Midbrain (tissue), 1 donor: ENCODE results near the gene COX11.

ENCODE experiments used
- DNase-seq: peaks from one replicate; lab custom pipeline; 2025; lab: John Stamatoyannopoulos, UW

Gene COX11

GRCh38 chr17:54967621-54968261, 713 bp downstream of the COX11 start:
- DNase-seq, result no peak

GRCh38 chr17:54956791-54957190, 11.7 kb downstream of the COX11 start:
- DNase-seq, result no peak

DNA sequence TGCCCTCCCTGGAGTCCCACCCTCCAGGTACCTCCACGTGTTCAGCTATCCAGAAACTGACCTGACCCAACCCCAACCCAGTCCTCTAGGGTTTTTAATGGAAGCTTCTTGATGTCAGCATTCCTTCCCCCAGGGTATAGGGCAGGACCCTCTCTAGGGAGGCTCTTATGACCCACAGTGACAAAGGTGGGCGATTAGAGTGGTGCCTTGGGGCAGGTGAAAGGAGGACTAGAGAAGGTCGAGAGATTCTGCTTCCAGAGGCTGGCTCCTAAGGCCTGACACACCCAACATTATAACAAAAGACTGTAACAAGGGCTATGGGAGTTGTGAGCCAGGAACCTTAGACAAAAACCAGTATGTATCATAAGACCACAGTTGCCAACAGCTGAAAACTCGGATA, 17.2 kb downstream of the COX11 start:
- no peak for DNase-seq

- DNase-seq, result no peak
Measured at GRCh38 chr17:54950116-54950515, 18.3 kb downstream of the COX11 start.

DNA sequence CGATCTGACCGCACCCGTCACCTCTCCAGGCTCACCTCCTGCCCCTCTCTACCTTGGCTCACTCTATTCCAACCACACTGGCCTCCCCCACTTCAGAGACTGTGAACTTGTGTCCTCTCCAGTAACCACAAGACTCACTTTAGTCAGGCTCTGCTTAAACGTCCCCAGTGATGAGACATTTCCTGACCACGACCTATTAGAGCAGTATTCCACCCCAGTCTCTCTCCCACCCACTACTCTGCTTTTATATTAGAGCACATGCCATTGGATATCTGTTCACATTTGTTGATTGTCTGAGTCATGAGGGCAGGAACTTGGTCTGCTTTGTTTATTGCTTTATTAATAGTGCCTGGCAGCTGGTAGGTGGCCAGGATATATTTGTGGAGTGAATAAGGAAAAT, 20.1 kb downstream of the COX11 start:
- no peak for DNase-seq

DNA sequence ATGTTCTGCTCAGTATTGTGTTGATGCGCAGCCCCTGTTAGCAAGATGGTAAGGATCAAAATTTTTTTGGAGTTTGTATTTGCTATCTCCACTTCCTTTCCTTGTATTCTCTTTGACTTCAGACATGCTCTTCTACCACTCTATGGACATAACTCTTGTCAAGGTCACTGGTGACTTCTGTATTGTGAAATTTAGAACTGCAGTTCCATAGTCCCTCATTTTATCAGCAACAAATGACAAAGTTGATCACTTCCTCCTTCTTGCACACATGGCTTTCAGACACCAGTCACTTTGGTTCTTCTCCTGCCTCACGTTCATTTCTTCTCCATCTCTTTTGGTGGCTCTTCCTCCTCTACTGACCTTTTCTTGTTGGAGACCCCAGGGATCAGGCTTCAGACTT, 21.1 kb downstream of the COX11 start:
- DNase-seq, result no peak

DNA sequence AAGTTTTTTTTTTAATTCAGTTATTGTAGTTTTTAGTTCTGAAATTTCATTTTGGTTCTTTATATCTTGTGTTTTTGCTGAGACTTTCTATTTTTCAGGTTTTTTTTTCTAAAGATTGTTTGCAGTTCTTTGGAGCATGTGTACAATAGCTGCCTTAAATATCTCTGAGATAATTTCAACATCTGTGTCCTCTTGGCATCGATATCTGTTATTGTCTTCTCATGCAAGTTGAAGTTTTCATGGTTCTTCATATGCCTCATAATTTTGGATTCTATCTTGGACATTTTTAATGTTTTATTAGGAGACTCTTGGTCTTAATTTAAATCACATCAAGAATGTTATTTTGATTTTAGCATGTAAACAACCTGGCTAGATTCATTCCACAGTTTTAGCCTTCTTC, 22.8 kb downstream of the COX11 start:
- DNase-seq, result no peak

- DNase-seq, result no peak
Measured at GRCh38 chr17:54945231-54945630, 23.2 kb downstream of the COX11 start.

- DNase-seq, result no peak
Measured at GRCh38 chr17:54944796-54945195, 23.7 kb downstream of the COX11 start.

- no peak for DNase-seq
Measured at GRCh38 chr17:54941285-54941684, 27.2 kb downstream of the COX11 start.

DNA sequence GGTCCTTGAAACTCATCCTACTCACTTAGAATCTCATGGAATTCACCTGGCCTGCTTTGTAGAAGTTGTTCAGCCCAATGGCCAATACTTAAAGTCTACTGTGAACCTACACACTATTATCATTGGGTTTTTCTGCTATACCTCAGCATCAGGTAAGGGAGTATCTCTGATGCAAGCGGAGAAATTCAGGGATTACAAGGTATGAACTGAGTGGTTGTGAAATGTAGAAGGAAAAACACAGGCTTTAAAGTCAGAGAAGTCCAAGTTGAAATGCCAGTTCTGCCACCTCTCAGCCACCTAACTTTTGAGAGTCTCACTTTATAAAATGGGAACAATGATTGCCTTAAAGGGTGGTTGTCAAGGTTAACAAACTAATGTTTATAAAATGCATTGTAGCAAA, 31.0 kb downstream of the COX11 start:
- DNase-seq, result no peak

- DNase-seq, result no peak
Measured at GRCh38 chr17:54937018-54937417, 31.4 kb downstream of the COX11 start.

- DNase-seq, result no peak
Measured at GRCh38 chr17:54935471-54935870, 33.0 kb downstream of the COX11 start.

- no peak for DNase-seq
Measured at GRCh38 chr17:54933921-54934320, 34.5 kb downstream of the COX11 start.

DNA sequence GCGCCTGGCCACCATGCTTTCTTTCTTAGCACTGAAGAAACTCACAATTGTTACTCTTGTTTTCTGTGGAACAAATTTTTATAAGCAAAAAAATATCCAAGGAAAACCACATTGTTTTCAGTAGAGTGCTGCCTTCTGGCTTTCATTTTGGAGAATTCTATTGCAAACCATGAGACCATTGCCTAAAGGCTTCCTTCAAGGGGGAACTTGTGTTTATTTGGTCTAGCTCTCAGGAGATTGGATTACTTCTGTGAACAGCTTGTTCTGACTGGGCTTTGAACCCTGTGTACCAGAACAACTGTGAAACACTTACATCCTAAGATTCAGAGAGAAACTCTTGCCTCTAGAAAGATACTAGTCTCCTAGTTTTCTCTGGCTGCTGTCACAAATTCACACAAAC, 35.7 kb downstream of the COX11 start:
- DNase-seq, result no peak

DNA sequence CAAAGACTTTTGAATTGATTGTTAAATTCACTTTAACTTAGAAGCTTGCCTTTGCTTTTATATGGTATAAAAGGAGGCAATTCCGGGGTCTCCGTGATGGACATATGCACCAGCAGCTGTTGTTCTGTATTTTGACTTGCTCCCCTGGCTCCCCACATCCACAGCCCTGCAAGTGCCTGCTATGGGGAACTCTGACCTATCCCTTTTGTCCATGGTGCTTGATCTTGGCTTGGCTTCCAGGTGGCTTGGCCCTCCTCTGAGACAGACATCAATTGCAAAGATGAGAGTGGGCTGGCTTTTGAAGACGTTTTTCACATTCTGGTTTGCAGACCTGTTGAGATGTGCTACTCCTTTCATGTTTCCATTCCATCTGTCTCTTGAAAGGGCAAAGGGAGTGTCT, 40.9 kb downstream of the COX11 start:
- DNase-seq, result no peak

- DNase-seq, result no peak
Measured at GRCh38 chr17:54924405-54924804, 44.0 kb downstream of the COX11 start.

DNA sequence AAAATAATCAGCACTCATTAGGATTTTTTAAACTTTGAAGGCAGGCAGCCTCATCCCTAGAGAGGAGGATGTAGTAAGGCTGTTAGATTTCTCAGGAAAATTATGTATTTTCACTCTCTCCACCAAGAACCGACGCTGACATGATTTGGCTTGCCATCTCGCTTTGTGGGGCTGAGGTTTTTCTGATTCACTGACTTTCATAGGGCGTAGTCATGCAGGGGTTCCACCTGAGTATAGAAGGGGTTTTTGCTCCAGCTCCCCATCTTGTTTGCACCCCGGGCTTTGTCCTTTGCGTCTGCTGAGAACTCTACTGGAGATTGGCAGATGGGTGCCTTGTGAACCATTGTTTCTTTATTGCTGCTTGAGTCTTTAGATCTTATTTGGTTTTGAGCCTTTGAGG, 47.6 kb downstream of the COX11 start:
- no peak for DNase-seq

GRCh38 chr17:54919425-54919824, 49.0 kb downstream of the COX11 start:
- DNase-seq, result no peak

DNA sequence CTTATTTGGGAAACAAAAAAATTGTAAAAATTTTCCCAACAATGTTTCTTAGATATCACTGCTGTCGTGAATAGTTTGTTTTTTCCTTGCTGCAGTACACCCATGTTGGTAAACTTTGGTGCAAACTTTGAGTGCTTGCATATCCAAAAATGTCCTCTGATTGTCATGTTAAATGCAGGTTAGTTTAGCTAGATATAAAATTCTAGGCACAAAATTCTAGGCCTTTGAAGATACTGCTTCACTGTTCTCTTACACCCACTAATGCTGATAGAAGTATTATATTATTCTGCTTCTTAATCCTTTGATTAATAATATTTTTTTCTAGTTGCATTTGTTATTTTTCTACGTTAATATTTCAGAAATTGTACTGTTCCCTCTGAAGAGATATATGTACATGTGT, 51.7 kb downstream of the COX11 start:
- no peak for DNase-seq
